ENCODE results near the gene KCNK3.

GRCh38 chr2:26716340-26716739 is 23.8 kb downstream of the KCNK3 start:
- TF ChIP-seq CTCF (IDR thresholded peaks at IDR 0.05) (no peak), EZH2 (IDR thresholded peaks at IDR 0.05; ENCODE audit: borderline replicate concordance, insufficient read depth, low read depth, low read length, poor library complexity, severe bottlenecking) (no peak)

Measured in B cell (primary cell).